Stomach smooth muscle (tissue), 2 donors: ENCODE data around the gene RBP5.
A peak's percentile ranks its signal among the peaks of the same experiment; 100 is the strongest.

Experiments
- H3K27ac ChIP-seq: one replicate; pipeline ENCODE4 v1.7.0; 2013; ENCODE audit warnings: mild to moderate bottlenecking, low read length, inconsistent platforms
- H3K27me3 ChIP-seq, 2 donors: one replicate each; pipeline ENCODE4 v1.7.0; 2013; ENCODE audit warnings: low read length in 2 of 2; ENCODE audit not compliant: insufficient read depth in 2 of 2, control insufficient read depth in 1 of 2
- H3K36me3 ChIP-seq, 2 donors: one replicate each; pipeline ENCODE4 v1.7.0; 2013; ENCODE audit warnings: low read length in 2 of 2; ENCODE audit not compliant: control insufficient read depth in 2 of 2, insufficient read depth in 2 of 2
- H3K4me1 ChIP-seq: one replicate; pipeline ENCODE4 v1.7.0; 2013; ENCODE audit warnings: low read length; ENCODE audit not compliant: control insufficient read depth, insufficient read depth
- H3K4me3 ChIP-seq, 2 donors: one replicate each; pipeline ENCODE4 v1.7.0; 2013; ENCODE audit warnings: low read length in 2 of 2
- H3K9ac ChIP-seq, 2 donors: one replicate each; pipeline ENCODE4 v1.7.0; 2013; ENCODE audit warnings: low read length in 2 of 2, mild to moderate bottlenecking in 1 of 2
- H3K9me3 ChIP-seq, 2 donors: one replicate each; pipeline ENCODE4 v1.7.0; 2013; ENCODE audit warnings: low read length in 2 of 2; ENCODE audit not compliant: control insufficient read depth in 2 of 2
- donor health status: healthy.
- donor health status: Pancreatic carcinoma.

The RBP5 gene

DNA sequence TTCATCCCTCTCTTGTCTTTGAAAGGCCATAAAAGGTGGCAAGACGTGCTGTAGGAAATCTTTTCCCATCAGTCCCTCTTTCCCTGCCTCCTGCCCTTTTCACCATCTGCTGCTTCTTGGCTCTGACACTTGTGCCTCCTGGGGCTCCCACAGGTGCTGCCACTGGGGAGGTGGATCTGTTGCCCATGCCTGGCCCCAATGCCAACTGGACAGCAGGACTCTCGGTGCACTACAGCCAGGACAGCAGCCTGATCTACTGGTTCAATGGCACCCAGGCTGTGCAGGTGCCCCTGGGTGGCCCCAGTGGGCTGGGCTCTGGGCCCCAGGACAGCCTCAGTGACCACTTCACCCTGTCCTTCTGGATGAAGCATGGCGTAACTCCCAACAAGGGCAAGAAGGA, 8.0 kb upstream of the RBP5 start:
- Histone ChIP-seq H3K27me3 (no peaks in the 10 kb centered on the region), H3K9me3 (no peaks in the 10 kb centered on the region), H3K27ac (no peak overlapping the region), H3K36me3 (peaks cover 23 to 25% of the 10 kb centered on the region in 2 donors), H3K4me1 (no peaks in the 10 kb centered on the region), H3K9ac (no peak overlapping the region), H3K4me3 (no peak overlapping the region)

DNA sequence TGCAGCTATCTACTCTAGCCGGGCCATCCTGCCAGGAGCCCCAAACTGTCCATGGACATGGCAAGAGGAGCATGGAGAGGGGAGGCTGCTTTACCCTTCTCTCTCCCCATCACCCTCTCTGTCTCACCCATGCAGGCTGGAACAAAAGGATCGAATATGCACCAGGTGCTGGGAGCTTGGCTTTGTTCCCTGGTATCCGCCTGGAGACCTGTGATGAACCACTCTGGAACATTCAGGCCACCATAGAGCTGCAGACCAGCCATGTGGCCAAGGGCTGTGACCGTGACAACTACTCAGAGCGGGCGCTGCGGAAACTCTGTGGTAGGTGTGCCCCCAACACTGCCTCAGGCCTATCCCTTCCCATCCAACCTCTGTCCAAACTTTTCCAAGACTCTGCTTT, 7.4 kb upstream of the RBP5 start:
- peaks cover 5% of the 10 kb centered on the region for H3K4me1 ChIP-seq
- H3K9me3 ChIP-seq = no peaks in the 10 kb centered on the region
- H3K9ac ChIP-seq = no peak overlapping the region
- H3K36me3 ChIP-seq = peaks cover 20 to 21% of the 10 kb centered on the region in 2 donors
- H3K27ac ChIP-seq = no peak overlapping the region
- no peaks in the 10 kb centered on the region for H3K27me3 ChIP-seq
- no peak overlapping the region for H3K4me3 ChIP-seq

DNA sequence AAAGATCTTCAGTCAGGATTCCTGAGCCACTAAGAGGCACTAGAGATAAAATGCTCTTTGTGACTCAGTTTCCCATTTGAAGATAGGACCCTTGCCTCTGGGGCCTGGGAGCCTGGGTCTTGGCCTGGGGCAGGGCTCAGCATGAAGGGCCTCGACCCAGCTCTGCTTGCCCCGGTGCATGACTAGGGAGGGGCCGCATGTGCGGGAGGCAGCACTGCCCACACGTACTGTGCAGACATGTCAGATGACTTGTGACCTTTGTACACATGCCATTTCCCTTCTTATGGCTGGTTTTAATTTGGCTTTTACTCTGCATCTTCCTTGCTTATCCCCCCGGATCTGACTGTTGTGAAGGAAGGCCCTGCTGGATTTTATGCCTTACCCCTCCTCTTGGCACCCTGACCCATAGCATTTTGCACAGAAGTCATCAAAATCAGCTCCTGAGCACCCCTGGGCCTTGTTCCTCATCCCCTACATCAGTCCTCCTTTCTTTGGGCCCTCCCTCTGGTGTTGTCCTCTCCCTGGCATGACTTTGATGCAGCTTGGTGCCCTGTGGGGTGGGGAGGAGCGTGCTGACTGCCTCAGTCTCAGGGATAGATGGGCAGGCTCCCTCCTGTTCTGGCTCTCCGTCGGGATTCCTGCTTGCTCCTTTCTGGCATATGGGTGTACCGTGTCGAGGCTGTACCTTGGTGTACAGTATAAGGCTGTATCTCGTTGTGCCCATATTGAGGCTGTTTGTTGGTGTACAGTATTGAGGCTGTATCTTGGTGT, 5.9 kb upstream of the RBP5 start:
- H3K4me3 ChIP-seq = no peak overlapping the region
- no peaks in the 10 kb centered on the region for H3K27me3 ChIP-seq
- H3K36me3 ChIP-seq = peaks cover 20 to 21% of the 10 kb centered on the region in 2 donors
- H3K9ac ChIP-seq = no peak overlapping the region
- peaks cover 15% of the 10 kb centered on the region for H3K4me1 ChIP-seq
- H3K9me3 ChIP-seq = no peaks in the 10 kb centered on the region
- H3K27ac ChIP-seq = no peak overlapping the region

DNA sequence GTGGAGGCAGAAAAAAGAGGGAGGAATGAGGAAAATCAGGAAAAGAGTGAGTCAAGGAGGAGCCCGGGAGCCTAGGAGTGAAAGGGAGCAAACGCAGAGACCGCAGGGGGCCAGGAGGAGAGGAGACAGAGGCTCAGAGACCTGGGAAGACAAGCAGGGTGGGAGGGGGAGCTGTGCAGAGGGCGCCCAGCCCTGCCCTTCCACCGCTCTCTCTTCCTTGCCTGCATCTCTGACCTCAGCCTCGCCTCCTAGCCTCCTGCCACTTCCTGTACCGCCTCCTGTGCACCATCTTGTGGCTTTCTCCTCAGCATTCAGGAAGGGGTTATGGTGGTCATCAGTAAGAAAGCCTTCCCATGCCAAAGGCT, 2.8 kb upstream of the RBP5 start:
- no peaks in the 10 kb centered on the region for H3K27me3 ChIP-seq
- no peak overlapping the region for H3K27ac ChIP-seq
- peaks cover 23% of the 10 kb centered on the region for H3K4me1 ChIP-seq
- peak overlapping the region in 1 of 2 donors; percentile 75 for H3K9ac ChIP-seq
- peaks cover 9 to 14% of the 10 kb centered on the region in 2 donors for H3K36me3 ChIP-seq
- H3K4me3 ChIP-seq = peak overlapping the region; percentile 86
- no peaks in the 10 kb centered on the region for H3K9me3 ChIP-seq

DNA sequence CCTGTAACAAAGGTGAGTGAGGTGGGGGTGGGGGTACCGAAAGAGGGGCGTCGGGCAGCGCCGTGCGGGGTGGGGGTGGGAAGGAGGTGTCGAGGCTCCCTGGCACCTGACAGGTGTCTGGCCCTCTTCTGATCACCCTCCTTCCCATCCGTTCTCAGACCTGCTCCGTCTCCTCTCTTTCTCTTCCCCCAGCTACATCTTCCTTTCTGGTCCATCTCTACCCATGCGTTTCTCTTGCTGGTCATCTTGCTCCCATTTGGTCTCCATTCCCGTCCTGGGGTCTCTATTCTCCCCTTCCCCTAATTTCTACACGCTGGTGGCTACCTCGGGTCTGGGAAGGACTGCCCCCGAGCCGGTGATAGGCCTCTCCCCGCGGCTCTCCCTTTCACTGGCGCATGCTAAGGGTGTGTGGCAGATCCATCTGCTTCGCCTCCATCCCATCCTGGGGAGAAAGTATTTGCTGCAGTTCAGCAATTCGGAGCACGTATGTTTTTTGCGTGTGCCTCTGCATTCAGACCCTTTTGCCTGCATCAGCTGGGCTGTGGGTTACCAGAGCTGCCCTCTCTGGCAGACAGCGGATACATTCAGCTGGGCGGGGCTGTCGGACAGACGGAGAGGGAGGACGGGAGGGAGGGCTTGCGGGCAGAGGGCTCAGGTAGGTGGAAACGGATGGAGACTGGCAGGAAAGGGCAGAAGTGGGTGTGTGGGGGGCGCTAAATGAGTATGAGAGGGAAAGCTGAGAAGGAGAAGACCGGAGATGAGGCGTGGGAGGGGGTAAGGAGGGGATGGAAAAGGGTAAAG, 2.2 kb upstream of the RBP5 start:
- Histone ChIP-seq H3K4me3 (peak overlapping the region; percentile 86), H3K36me3 (peaks cover 5 to 8% of the 10 kb centered on the region in 2 donors), H3K27me3 (no peaks in the 10 kb centered on the region), H3K9me3 (no peaks in the 10 kb centered on the region), H3K9ac (peak overlapping the region; percentile 73 to 75), H3K27ac (peak overlapping the region; percentile 46), H3K4me1 (peaks cover 23% of the 10 kb centered on the region)

DNA sequence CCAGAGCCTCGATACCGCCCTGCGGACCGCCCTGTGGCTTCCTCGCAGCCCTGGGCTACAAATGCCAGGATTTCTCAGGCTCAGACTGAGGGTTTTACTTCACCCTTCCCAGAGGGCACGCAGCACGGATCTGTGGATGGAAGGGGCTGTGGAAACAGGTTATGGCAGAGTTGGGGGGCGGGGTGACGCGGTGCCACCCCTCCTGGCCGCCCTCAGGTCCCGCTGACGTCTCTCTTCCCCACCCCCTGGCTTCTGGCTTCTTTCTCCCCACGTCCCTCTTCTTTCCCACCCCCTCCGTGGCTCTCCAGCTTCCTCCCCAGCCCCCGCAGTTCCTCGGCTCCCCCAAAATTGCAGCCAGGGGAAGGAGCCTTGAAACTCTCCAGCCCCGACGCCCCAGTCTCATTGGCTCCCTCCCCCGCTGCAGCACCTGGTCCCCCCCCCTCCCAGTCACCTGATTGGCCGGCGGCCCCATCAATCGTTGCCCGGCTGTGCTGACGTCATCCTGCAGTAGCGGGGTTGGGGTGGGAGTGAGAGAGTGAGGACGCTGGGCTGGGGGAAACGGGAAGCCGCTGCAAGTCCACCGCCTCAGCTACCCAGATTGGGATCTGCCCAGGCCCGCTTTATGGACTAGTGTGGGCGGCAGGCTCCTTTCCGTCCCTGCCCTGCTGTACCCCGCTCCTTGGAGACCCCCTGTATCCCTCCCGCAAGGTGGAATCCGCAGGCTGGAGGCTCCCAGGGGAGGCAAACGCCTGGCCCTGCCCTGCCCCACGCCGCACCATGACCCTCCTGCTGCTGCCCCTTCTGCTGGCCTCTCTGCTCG, 1.4 kb upstream of the RBP5 start, which contains the start of gene CLSTN3:
TSS of gene CLSTN3 (plus strand) at position 500 of the 820 bp plus-strand sequence. CDS start at position 778, 278 bp downstream.
- Histone ChIP-seq H3K4me3 (peak within 1 kb of the TSS; percentile 86), H3K36me3 (peaks cover 2 to 3% of the 10 kb centered on the region in 2 donors), H3K9me3 (no peaks in the 10 kb centered on the region), H3K9ac (peak within 1 kb of the TSS; percentile 75), H3K27ac (peak within 1 kb of the TSS; percentile 46), H3K4me1 (peaks cover 23% of the 10 kb centered on the region), H3K27me3 (no peaks in the 10 kb centered on the region)

DNA sequence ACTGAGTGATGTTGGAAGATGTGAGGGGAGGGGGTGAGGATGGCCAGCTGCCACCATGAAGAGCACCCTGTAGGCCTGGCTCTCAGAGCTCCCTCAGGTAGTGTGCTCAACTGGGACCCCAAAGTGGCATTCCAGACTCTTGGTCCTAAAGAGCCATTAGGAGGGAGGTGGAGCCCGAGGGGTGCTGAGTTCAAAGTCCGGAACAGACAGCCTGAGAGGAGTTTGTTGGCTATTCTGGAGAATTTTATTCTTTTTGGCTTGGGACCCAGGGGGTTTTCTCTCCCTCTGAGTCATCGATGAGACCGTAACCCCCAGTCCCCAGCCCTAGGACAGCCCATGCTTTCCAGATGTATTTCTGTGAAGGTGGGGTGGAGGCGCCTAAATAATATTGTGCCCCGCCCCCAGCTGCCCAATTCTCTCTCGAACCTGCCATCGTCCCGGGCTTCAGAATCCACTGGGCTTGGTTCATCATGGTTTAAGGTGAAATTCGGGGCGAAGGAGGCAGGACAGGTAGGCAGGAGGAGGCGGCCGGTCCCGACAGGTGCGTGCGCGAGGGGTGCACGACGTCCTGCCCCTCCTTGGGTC, 690 bp upstream of the RBP5 start:
- no peaks in the 10 kb centered on the region for H3K36me3 ChIP-seq
- peak overlapping the region; percentile 75 for H3K9ac ChIP-seq
- no peaks in the 10 kb centered on the region for H3K27me3 ChIP-seq
- peaks cover 23% of the 10 kb centered on the region for H3K4me1 ChIP-seq
- H3K27ac ChIP-seq = peak overlapping the region; percentile 46
- peak overlapping the region; percentile 86 for H3K4me3 ChIP-seq
- no peaks in the 10 kb centered on the region for H3K9me3 ChIP-seq

DNA sequence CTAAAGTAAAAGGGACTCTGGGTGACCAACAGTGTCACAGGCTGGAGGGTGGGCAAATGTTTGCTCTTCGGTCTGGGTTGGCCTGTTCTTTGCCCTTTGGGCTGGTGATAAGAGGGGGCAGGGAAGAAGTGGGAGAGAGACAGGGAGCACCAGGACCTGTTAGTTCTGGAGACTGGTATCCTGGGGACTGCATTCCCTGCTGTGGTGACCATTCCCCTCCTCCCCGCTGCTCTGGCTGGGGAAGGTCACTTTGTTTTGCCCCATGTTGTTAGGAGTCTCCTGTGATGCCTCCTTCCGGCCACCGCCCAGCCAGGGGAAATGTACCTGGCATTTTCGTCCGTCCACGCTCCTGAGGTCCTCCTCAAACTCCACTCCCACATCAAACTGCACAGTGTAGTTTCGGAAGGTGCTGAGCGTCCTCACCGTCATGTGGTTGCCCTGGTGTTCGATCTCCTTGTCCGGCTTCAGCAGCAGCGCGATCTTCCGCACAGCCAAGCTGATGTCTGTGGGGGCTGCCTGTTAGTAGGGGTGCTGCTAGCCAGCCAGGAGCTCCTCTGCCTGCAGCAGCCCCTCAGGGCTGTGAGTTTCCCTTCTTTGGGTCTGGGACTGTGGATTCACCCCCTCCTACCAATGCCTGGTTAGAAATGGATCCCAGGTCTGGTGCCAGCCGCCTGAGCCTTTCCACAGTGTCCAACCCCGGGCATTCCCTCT, 618 bp downstream of the RBP5 start:
- no peaks in the 10 kb centered on the region for H3K36me3 ChIP-seq
- H3K4me3 ChIP-seq = peak overlapping the region in 1 of 2 donors; percentile 57
- no peak overlapping the region for H3K9ac ChIP-seq
- H3K27me3 ChIP-seq = no peaks in the 10 kb centered on the region
- peaks cover 27% of the 10 kb centered on the region for H3K4me1 ChIP-seq
- no peak overlapping the region for H3K27ac ChIP-seq
- H3K9me3 ChIP-seq = no peaks in the 10 kb centered on the region

DNA sequence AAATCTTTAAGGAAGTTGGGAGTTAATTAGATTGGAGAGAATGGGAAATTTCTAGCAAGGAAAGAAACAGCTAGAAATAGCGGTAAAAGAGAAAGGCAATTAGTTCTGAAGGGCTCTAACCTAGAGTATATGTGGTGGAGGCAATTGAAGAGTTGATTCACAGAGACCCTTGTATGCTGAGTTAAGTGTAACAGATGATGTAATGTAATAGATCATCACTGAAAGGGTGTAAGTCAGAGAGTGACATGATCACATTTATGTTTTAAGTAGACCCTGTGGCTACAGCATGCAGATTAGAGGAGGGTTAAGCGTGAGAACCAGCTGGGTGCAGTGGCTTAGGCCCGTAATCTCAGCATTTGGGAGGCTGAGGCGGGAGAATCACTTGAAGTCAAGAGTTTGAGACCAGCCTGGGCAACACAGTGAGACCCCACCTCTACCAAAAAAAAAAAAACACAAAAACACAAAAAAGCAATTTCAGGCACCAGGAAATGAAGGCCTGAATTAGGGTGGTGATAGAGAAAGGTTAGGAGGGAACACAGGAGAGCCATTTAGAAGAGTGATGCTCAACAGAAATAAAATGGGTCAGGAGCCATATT, 3.0 kb downstream of the RBP5 start:
- Histone ChIP-seq H3K9ac (no peak overlapping the region), H3K36me3 (no peaks in the 10 kb centered on the region), H3K4me3 (no peak overlapping the region), H3K27ac (no peak overlapping the region), H3K9me3 (no peaks in the 10 kb centered on the region), H3K4me1 (peaks cover 21% of the 10 kb centered on the region), H3K27me3 (no peaks in the 10 kb centered on the region)
